Activated effector memory CD4-positive, alpha-beta T cell treated with Interleukin-2 at 50 U/mL for 16 hours (primary cell): Measurements from ENCODE around the gene COX6A2.

ENCODE experiments used
- DNase-seq: peaks from one replicate; pipeline ENCODE4 v3.0.0-alpha.2; 2020

Gene COX6A2

GRCh38 chr16:31407406-31407805, 20.8 kb downstream of the COX6A2 start:
- no peak for DNase-seq

GRCh38 chr16:31404353-31405064, 23.7 kb downstream of the COX6A2 start:
- DNase-seq, result no peak

GRCh38 chr16:31403590-31404352, 24.4 kb downstream of the COX6A2 start:
- no peak for DNase-seq

GRCh38 chr16:31402687-31403086, 25.5 kb downstream of the COX6A2 start:
- no peak for DNase-seq

GRCh38 chr16:31401436-31401835, 26.7 kb downstream of the COX6A2 start:
- no peak for DNase-seq

- DNase-seq, result no peak
Measured at GRCh38 chr16:31400191-31400590, 28.0 kb downstream of the COX6A2 start.

GRCh38 chr16:31397701-31398100, 30.5 kb downstream of the COX6A2 start:
- DNase-seq, result no peak

- no peak for DNase-seq
Measured at GRCh38 chr16:31397096-31397660, 31.0 kb downstream of the COX6A2 start.

GRCh38 chr16:31395647-31396046, 32.5 kb downstream of the COX6A2 start:
- DNase-seq, result no peak

- no peak for DNase-seq
Measured at GRCh38 chr16:31393056-31393455, 35.1 kb downstream of the COX6A2 start, which contains the start of gene ITGAD. ITGAD (plus strand) TSS chr16:31393335; CDS start chr16:31393361, 26 bp downstream.

GRCh38 chr16:31390504-31391041, 37.6 kb downstream of the COX6A2 start:
- no peak for DNase-seq

- DNase-seq, result no peak
Measured at GRCh38 chr16:31388535-31388934, 39.6 kb downstream of the COX6A2 start.

- DNase-seq, result no peak
Measured at GRCh38 chr16:31386157-31386984, 41.8 kb downstream of the COX6A2 start.

GRCh38 chr16:31385680-31386079, 42.5 kb downstream of the COX6A2 start:
- DNase-seq, result no peak

GRCh38 chr16:31382485-31383161, 45.5 kb downstream of the COX6A2 start:
- peak; percentile 27 for DNase-seq

- no peak for DNase-seq
Measured at GRCh38 chr16:31380201-31380600, 48.0 kb downstream of the COX6A2 start.
